Keratinocyte (primary cell): ENCODE data around the gene MBNL3. TPM values are rescaled to one million over a fixed set of nuclear protein-coding genes. Genes with fewer than 3 reads are reported as not detected.

Source experiments
- DNase-seq: peaks from one replicate; pipeline ENCODE4 v3.0.0-alpha.2; 2011; ENCODE audit warnings: low read depth, missing footprints, low spot score
- FAIRE-seq: peaks from 2 replicates; lab custom pipeline; 2011; peaks lifted over from hg19 to GRCh38; lab: Jason Lieb, UNC
- H2AFZ ChIP-seq: 2 replicates; pipeline ENCODE4 v1.6.0; 2012; ENCODE audit warnings: low read length, control low read depth, inconsistent platforms; ENCODE audit not compliant: control insufficient read depth
- H3K27ac ChIP-seq: 2 replicates; pipeline ENCODE4 v1.5.1; 2011; ENCODE audit warnings: low read length; ENCODE audit not compliant: control insufficient read depth, insufficient read depth
- H3K27me3 ChIP-seq: 3 replicates; pipeline ENCODE4 v1.6.0; 2011; ENCODE audit warnings: low read length; ENCODE audit not compliant: control insufficient read depth, insufficient read depth; ENCODE audit errors: extremely low read depth
- H3K36me3 ChIP-seq, 2 experiments: 2 replicates in 1 of 2; 3 replicates in 1 of 2; pipeline ENCODE4 v1.5.1; 2011; ENCODE audit warnings: low read length in 2 of 2, mild to moderate bottlenecking in 1 of 2; ENCODE audit not compliant: control insufficient read depth in 2 of 2, insufficient read depth in 2 of 2; ENCODE audit errors: extremely low read depth in 1 of 2
- H3K4me1 ChIP-seq: 3 replicates; pipeline ENCODE4 v1.5.1; 2011; ENCODE audit warnings: low read length; ENCODE audit not compliant: control insufficient read depth, insufficient read depth; ENCODE audit errors: extremely low read depth
- H3K4me2 ChIP-seq: 3 replicates; pipeline ENCODE4 v1.6.0; 2011; ENCODE audit warnings: low read depth, low read length; ENCODE audit not compliant: control insufficient read depth, insufficient read depth; ENCODE audit errors: extremely low read depth
- H3K4me3 ChIP-seq, 3 experiments: fragments of 200-600 bp in 1 of 3; sonication (generic) in 1 of 3; 2 replicates in 2 of 3; 3 replicates in 1 of 3; pipeline ENCODE4 v1.5.1; 2011 to 2016; ENCODE audit warnings: low read length in 3 of 3, mild to moderate bottlenecking in 3 of 3, control low read depth in 2 of 3, inconsistent platforms in 1 of 3, low read depth in 1 of 3, mixed read lengths in 1 of 3, mixed run types in 1 of 3, moderate library complexity in 1 of 3; ENCODE audit not compliant: control insufficient read depth in 2 of 3, insufficient read depth in 2 of 3; ENCODE audit errors: extremely low read depth in 1 of 3
- H3K79me2 ChIP-seq: 2 replicates; pipeline ENCODE4 v1.6.0; 2012; ENCODE audit warnings: low read length; ENCODE audit not compliant: control insufficient read depth, insufficient read depth
- H3K9ac ChIP-seq: 3 replicates; pipeline ENCODE4 v1.6.0; 2011; ENCODE audit warnings: low read length; ENCODE audit not compliant: control insufficient read depth, insufficient read depth; ENCODE audit errors: extremely low read depth
- H3K9me1 ChIP-seq: 3 replicates; pipeline ENCODE4 v1.6.0; 2011; ENCODE audit warnings: low read length; ENCODE audit not compliant: control insufficient read depth, insufficient read depth; ENCODE audit errors: extremely low read depth
- H3K9me3 ChIP-seq: 2 replicates; pipeline ENCODE4 v1.5.1; 2012; ENCODE audit warnings: low read depth, low read length; ENCODE audit not compliant: control insufficient read depth
- H4K20me1 ChIP-seq: 3 replicates; pipeline ENCODE4 v1.6.0; 2011; ENCODE audit warnings: low read length; ENCODE audit not compliant: control insufficient read depth, insufficient read depth; ENCODE audit errors: extremely low read depth
- CTCF ChIP-seq, 3 experiments: IDR thresholded peaks in 1 of 3; conservative IDR thresholded peaks in 1 of 3; optimal IDR thresholded peaks in 1 of 3; 2 replicates in 2 of 3; 3 replicates in 1 of 3; pipeline versions ENCODE3 to v1.5.1; 2011; ENCODE audit warnings: low read length in 3 of 3, mild to moderate bottlenecking in 3 of 3, moderate library complexity in 2 of 3, control low read depth in 1 of 3, inconsistent platforms in 1 of 3; ENCODE audit not compliant: insufficient read depth in 2 of 3; ENCODE audit errors: extremely low read depth in 1 of 3
- EZH2 ChIP-seq: IDR thresholded peaks from one replicate; pipeline ENCODE4 v1.6.1; 2012; ENCODE audit warnings: inconsistent platforms, mild to moderate bottlenecking, low read length, moderate library complexity
- dilution Hi-C: fragments of 300-500 bp; cut with MboI; formaldehyde crosslinking; loops from one replicate; pipeline ENCODE4 v1.7.0; 2020; ENCODE audit warnings: low sequenced_read_pairs; ENCODE audit not compliant: extremely low pct_ligation_motif_present
- polyA plus RNA-seq, 5 experiments: library from polyadenylated mRNA; depleted of rRNA in 3 of 5; stranded (reverse) in 3 of 5; stranded (forward) in 1 of 5; unstranded in 1 of 5; fragments of >200 nt; gene quantifications; 1 replicate in 1 of 5; 2 replicates in 3 of 5; 3 replicates in 1 of 5; pipeline versions ENCODE4 v1.2.1 to v1.2.3, GENCODE V29; 2011 to 2012; ENCODE audit warnings: missing spikeins in 2 of 5, low read depth in 1 of 5, low replicate concordance in 1 of 5

MBNL3 gene
- polyA plus RNA-seq, 1 donor (not counting 4 experiments of a cell fraction or from before 2014, with no cell fraction given): 6.9 TPM

- Histone ChIP-seq H3K4me2 (no peak overlapping the region), H3K27ac (no peak overlapping the region), H3K9me1 (no peaks in the 10 kb centered on the region), H3K4me3 (no peak overlapping the region), H3K9ac (no peak overlapping the region), H3K9me3 (no peaks in the 10 kb centered on the region), H3K27me3 (no peaks in the 10 kb centered on the region), H4K20me1 (no peaks in the 10 kb centered on the region), H3K36me3 (no peaks in the 10 kb centered on the region), H3K4me1 (no peaks in the 10 kb centered on the region), H3K79me2 (no peaks in the 10 kb centered on the region), H2AFZ (no peak overlapping the region)
- DNase-seq (peak; percentile 28), FAIRE-seq (no peak)
- TF ChIP-seq CTCF (optimal IDR thresholded peaks at IDR 0.05 in 1 of 3, IDR thresholded peaks at IDR 0.05 in 1 of 3, conservative IDR thresholded peaks at IDR 0.05 in 1 of 3; ENCODE audit: extremely low read depth in 1 of 3, insufficient read depth in 2 of 3, low read length in 3 of 3): no peak
- TF ChIP-seq EZH2: no peak
- dilution Hi-C loops: no loop called here
Observed at GRCh38 chrX:132401935-132402334, 86.9 kb downstream of the MBNL3 start.

GRCh38 chrX:132400706-132401105, 88.1 kb downstream of the MBNL3 start:
- TF ChIP-seq CTCF (optimal IDR thresholded peaks at IDR 0.05 in 1 of 3, IDR thresholded peaks at IDR 0.05 in 1 of 3, conservative IDR thresholded peaks at IDR 0.05 in 1 of 3; ENCODE audit: extremely low read depth in 1 of 3, insufficient read depth in 2 of 3, low read length in 3 of 3): no peak
- TF ChIP-seq EZH2: no peak
- Histone ChIP-seq H3K27ac (no peak overlapping the region), H3K9ac (no peak overlapping the region), H3K27me3 (no peaks in the 10 kb centered on the region), H4K20me1 (no peaks in the 10 kb centered on the region), H3K4me3 (no peak overlapping the region), H3K9me3 (no peaks in the 10 kb centered on the region), H3K4me1 (no peaks in the 10 kb centered on the region), H3K9me1 (no peaks in the 10 kb centered on the region), H3K79me2 (no peaks in the 10 kb centered on the region), H2AFZ (no peak overlapping the region), H3K4me2 (no peak overlapping the region), H3K36me3 (no peaks in the 10 kb centered on the region)
- dilution Hi-C loops: no loop called here
- no peak for FAIRE-seq
- no peak for DNase-seq
